Activated gamma-delta T cell treated with anti-CD3 and anti-CD28 coated beads, Interleukin-2, amount 50 U/mL, for 16 hours (primary cell): ENCODE data around the gene DGCR6L.
A peak's percentile ranks its signal among the peaks of the same experiment; 100 is the strongest.
"Not testable (repeated sequence)": the region's sequence is repeated elsewhere in the genome, so short reads cannot be mapped to it uniquely, and the experiment has no call there.

Source experiments
- DNase-seq: peaks from one replicate; pipeline ENCODE4 v3.0.0-alpha.2; 2020; ENCODE audit warnings: low read depth

DGCR6L gene

GRCh38 chr22:20319745-20320658 lies at the start of gene DGCR6L:
Gene DGCR6L, minus strand, starts transcription at chr22:20320060. Its CDS starts 72 bp downstream, at chr22:20319988.
- peak; percentile 95 for DNase-seq

- DNase-seq = not testable (repeated sequence)
Measured at GRCh38 chr22:20368875-20369274, 49.0 kb upstream of the DGCR6L start.

GRCh38 chr22:20366841-20367240 lies 47.0 kb upstream of the DGCR6L start:
- DNase-seq = not testable (repeated sequence)

GRCh38 chr22:20364335-20365260 lies 44.7 kb upstream of the DGCR6L start:
- not testable (repeated sequence) for DNase-seq

GRCh38 chr22:20362403-20362802 lies 42.5 kb upstream of the DGCR6L start:
- not testable (repeated sequence) for DNase-seq

- not testable (repeated sequence) for DNase-seq
Measured at GRCh38 chr22:20361752-20362229, 41.9 kb upstream of the DGCR6L start.

- DNase-seq = not testable (repeated sequence)
Measured at GRCh38 chr22:20360866-20361751, 41.2 kb upstream of the DGCR6L start.

GRCh38 chr22:20360261-20360660 lies 40.4 kb upstream of the DGCR6L start:
- not testable (repeated sequence) for DNase-seq

GRCh38 chr22:20358503-20359239 lies 38.8 kb upstream of the DGCR6L start:
- DNase-seq = not testable (repeated sequence)

- DNase-seq = not testable (repeated sequence)
Measured at GRCh38 chr22:20357967-20358366, 38.1 kb upstream of the DGCR6L start.

GRCh38 chr22:20356906-20357305 lies 37.0 kb upstream of the DGCR6L start:
- DNase-seq = not testable (repeated sequence)

- DNase-seq = not testable (repeated sequence)
Measured at GRCh38 chr22:20355939-20356636, 36.2 kb upstream of the DGCR6L start.

- no peak for DNase-seq
Measured at GRCh38 chr22:20354238-20354975, 34.5 kb upstream of the DGCR6L start.

- DNase-seq = not testable (repeated sequence)
Measured at GRCh38 chr22:20352536-20352935, 32.7 kb upstream of the DGCR6L start.

- DNase-seq = not testable (repeated sequence)
Measured at GRCh38 chr22:20346553-20346952, 26.7 kb upstream of the DGCR6L start.

- not testable (repeated sequence) for DNase-seq
Measured at GRCh38 chr22:20338291-20338690, 18.4 kb upstream of the DGCR6L start.

GRCh38 chr22:20337807-20338206 lies 17.9 kb upstream of the DGCR6L start:
- DNase-seq = not testable (repeated sequence)

- DNase-seq = not testable (repeated sequence)
Measured at GRCh38 chr22:20336561-20336960, 16.7 kb upstream of the DGCR6L start.

- not testable (repeated sequence) for DNase-seq
Measured at GRCh38 chr22:20328569-20328930, 8.7 kb upstream of the DGCR6L start.
